AG09309 (cell line): ENCODE measurements around the gene NUDT22.

Experiments used
- DNase-seq: peaks from one replicate; pipeline ENCODE4 v3.0.0-alpha.2; 2010; ENCODE audit warnings: low read depth
- H3K4me3 ChIP-seq: 2 replicates; pipeline ENCODE4 v1.5.1; 2011; ENCODE audit warnings: mild to moderate bottlenecking, low read depth, low read length, moderate library complexity; ENCODE audit not compliant: control insufficient read depth
- CTCF ChIP-seq: IDR thresholded peaks from 2 replicates; pipeline ENCODE4 v1.5.1; 2011; ENCODE audit warnings: mild to moderate bottlenecking, low read depth, low read length, inconsistent platforms; ENCODE audit not compliant: insufficient read depth, control insufficient read depth; ENCODE audit errors: missing control alignments

Gene NUDT22

GRCh38 chr11:64246871-64247728 lies 21.0 kb downstream of the NUDT22 start, which contains the start of gene PPP1R14B:
Gene PPP1R14B (minus strand): TSS chr11:64246943. CDS start chr11:64246673, 270 bp downstream.
- DNase-seq, result no peak
- no peak for TF ChIP-seq CTCF
- H3K4me3 ChIP-seq, result peak within 1 kb of the TSS; percentile 95

GRCh38 chr11:64247729-64248531 lies 21.9 kb downstream of the NUDT22 start:
- no peak for DNase-seq
- TF ChIP-seq CTCF, result no peak
- peak overlapping the region; percentile 81 for H3K4me3 ChIP-seq

- TF ChIP-seq CTCF, result no peak
- no peak for DNase-seq
- no peak overlapping the region for H3K4me3 ChIP-seq
Measured at GRCh38 chr11:64248578-64248977, 22.5 kb downstream of the NUDT22 start.

GRCh38 chr11:64249038-64249437 lies 23.0 kb downstream of the NUDT22 start:
- DNase-seq, result no peak
- TF ChIP-seq CTCF, result no peak
- H3K4me3 ChIP-seq, result no peak overlapping the region

GRCh38 chr11:64249563-64250414 lies 23.7 kb downstream of the NUDT22 start:
- no peak for DNase-seq
- no peak overlapping the region for H3K4me3 ChIP-seq

More at GRCh38 chr11:64249563-64250414, 23.7 kb downstream of the NUDT22 start:
- TF ChIP-seq CTCF, result no peak
